Measurements from ENCODE around the gene KCNAB2.
A peak's percentile ranks its signal among the peaks of the same experiment; 100 is the strongest.

Gene KCNAB2

DNA sequence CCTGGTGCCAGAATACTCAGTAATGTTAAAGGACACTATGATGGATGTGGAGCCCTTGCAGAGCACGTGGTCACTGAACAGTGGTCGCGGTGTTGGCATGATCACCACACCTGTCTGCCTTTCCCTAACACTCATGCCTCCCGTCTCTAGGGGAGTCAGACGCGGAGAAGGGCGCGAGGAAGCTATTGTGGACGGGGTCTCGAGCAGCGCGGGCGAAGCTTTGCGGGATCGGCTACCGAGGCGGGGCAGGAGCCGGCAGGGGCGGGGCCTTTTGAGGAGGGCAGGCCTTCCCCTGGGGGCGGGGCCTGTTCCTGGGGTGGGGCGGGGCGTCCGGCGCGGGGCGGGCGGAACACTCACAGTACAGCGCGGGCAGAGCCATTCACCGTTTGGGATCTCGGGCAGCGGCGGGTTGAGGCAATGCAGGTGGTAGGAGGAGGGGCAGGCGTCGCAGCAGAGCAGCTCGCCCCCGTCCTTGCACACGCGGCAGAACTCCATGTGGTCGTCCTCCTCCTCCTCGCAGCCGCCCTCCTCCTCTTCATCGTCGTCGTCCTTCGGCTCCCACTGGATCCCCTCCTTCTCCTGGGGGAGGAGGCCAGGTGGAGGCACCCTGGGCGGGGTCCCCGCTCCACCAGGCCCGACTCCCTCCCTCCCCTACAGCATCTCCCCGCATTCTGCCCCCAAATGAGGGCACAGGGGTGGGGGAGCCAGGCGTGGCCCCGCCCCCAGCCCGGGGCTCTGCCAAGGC is 103.0 kb downstream of the KCNAB2 start:
- peak overlapping the region; percentile 47 to 58 for H3K4me3 Mint-ChIP-seq
- ATAC-seq (peak; percentile 84), DNase-seq (peak; percentile 51 to 54)
- peaks cover 11% of the 10 kb centered on the region for H3K4me1 Mint-ChIP-seq
- no peaks in the 10 kb centered on the region for H3K27me3 Mint-ChIP-seq
- H3K9me3 Mint-ChIP-seq: no peaks in the 10 kb centered on the region
- no peak overlapping the region for H3K27ac Mint-ChIP-seq

DNA sequence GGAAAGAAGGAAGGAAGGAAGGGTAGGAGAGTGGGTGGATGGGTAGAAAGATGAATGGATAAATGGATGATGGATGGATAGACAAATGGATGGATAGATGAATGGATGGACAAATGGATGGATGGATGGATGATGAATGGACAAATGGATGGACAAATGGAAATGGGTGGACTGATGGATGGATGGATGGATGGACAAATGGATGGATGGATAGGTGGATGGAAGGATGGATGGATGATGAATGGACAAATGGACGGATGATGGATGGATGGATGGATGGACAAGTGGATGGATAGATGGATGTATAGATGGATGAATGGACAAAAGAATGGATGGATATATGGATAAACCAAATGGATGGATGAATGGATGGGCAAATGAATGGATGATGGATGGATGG is 103.9 kb downstream of the KCNAB2 start:
- no peaks in the 10 kb centered on the region for H3K27me3 Mint-ChIP-seq
- no peaks in the 10 kb centered on the region for H3K9me3 Mint-ChIP-seq
- H3K27ac Mint-ChIP-seq: no peak overlapping the region
- H3K4me1 Mint-ChIP-seq: peaks cover 19% of the 10 kb centered on the region
- ATAC-seq: no peak
- no peak for DNase-seq
- H3K4me3 Mint-ChIP-seq: no peak overlapping the region

DNA sequence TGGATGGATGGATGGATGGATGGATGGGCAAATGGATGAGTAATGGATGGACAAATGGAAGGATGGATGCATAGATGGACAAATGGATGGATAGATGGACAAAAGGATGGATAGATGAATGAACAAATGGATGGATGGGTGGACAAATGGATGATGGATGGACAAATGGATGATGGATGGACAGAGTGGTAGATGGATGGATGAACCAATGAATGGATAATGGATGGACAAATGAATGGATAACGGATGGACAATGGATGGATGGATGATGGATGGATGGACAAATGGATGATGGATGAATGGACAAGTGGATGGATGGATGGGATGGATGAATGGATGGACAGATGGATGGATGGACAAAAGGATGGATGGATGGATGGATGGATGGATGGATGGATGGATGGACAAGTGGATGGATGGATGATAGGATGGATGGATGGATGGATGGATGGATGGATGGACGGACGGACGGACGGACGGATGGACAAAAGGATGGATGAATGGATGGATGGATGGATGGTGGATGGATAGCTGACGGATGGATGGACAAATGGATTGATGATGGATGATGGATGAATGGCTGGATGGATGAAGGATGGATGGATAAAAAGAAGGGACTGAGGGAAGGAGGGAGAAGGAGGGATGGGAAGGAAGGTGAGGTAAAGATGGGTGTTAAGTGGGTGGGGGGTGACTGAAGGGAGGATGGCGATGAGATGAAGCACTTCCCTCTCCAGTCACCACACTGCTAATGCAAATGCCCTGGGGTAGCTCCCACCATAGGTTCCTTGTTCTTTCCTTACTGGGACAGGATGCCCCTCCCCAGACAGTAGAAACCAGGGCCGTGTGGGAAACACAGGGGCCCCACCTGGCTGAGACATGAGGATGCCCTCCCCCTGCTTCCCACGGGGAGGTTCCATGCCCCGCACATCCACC is 104.6 kb downstream of the KCNAB2 start:
- Mint-ChIP-seq H3K4me1 (peaks cover 26% of the 10 kb centered on the region), H3K27ac (no peak overlapping the region), H3K9me3 (no peaks in the 10 kb centered on the region), H3K27me3 (no peaks in the 10 kb centered on the region), H3K4me3 (no peak overlapping the region)
- no peak for ATAC-seq
- no peak for DNase-seq

Data from stimulated activated naive CD8-positive, alpha-beta T cell treated with anti-CD3 and anti-CD28 coated beads, Interleukin-15, amount 100 ng/mL, for 72 hours (primary cell).